HepG2 (cell line): ENCODE measurements around the gene KDM8. TPM values are rescaled to one million over a fixed set of nuclear protein-coding genes. Genes with fewer than 3 reads are reported as not detected.

ENCODE experiments used
- CCDC6 ChIP-seq: sonication (generic); formaldehyde crosslinking; IDR thresholded peaks from 2 replicates; pipeline ENCODE4 v1.8.1; 2022; ENCODE audit warnings: mild to moderate bottlenecking, missing genetic modification reagents, moderate library complexity
- DNMT1 ChIP-seq: sonication (generic); formaldehyde crosslinking; IDR thresholded peaks from 2 replicates; pipeline ENCODE4 v1.5.1; 2020; ENCODE audit warnings: mild to moderate bottlenecking, missing genetic modification reagents
- ESRRA ChIP-seq: sonication (generic); formaldehyde crosslinking; IDR thresholded peaks from 2 replicates; pipeline ENCODE4 v1.5.1; 2020; ENCODE audit warnings: mild to moderate bottlenecking, low read depth, missing genetic modification reagents
- GABPB1 ChIP-seq: IDR thresholded peaks from 2 replicates; pipeline ENCODE4 v1.6.1; 2016; ENCODE audit warnings: mild to moderate bottlenecking, missing genetic modification reagents, moderate library complexity, missing compliant biosample characterization
- HDAC1 ChIP-seq: sonication (generic); formaldehyde crosslinking; IDR thresholded peaks from 2 replicates; pipeline ENCODE4 v1.5.1; 2020; ENCODE audit warnings: mild to moderate bottlenecking, missing genetic modification reagents
- HNRNPK ChIP-seq: fragments of 200-400 bp; formaldehyde crosslinking; IDR thresholded peaks from 2 replicates; pipeline ENCODE4 v1.6.1; 2018; ENCODE audit warnings: low read length, low read depth, moderate library complexity, mild to moderate bottlenecking; ENCODE audit not compliant: poor library complexity, severe bottlenecking
- HNRNPLL ChIP-seq: fragments of 200-400 bp; formaldehyde crosslinking; IDR thresholded peaks from 2 replicates; pipeline ENCODE4 v1.6.1; 2017; ENCODE audit warnings: mild to moderate bottlenecking, low read depth, low read length; ENCODE audit not compliant: poor library complexity, severe bottlenecking
- MAFK ChIP-seq, 2 experiments: IDR thresholded peaks in 1 of 2; conservative IDR thresholded peaks in 1 of 2; 2 replicates each; pipeline ENCODE4 v1.6.1; 2011; ENCODE audit warnings: improper control_type of control experiment in 2 of 2, low read length in 2 of 2
- NFYB ChIP-seq: sonication (generic); formaldehyde crosslinking; IDR thresholded peaks from 2 replicates; pipeline ENCODE4 v1.4.0; 2020; ENCODE audit warnings: missing genetic modification reagents
- PHF21A ChIP-seq: sonication (generic); formaldehyde crosslinking; IDR thresholded peaks from 2 replicates; pipeline ENCODE4 v1.5.0; 2020; ENCODE audit warnings: mild to moderate bottlenecking, missing genetic modification reagents
- RBFOX2 ChIP-seq: fragments of 200-400 bp; formaldehyde crosslinking; IDR thresholded peaks from 2 replicates; pipeline ENCODE4 v1.6.1; 2017; ENCODE audit warnings: low read depth, mild to moderate bottlenecking, low read length
- SMAD1 ChIP-seq: sonication (generic); formaldehyde crosslinking; IDR thresholded peaks from 2 replicates; pipeline ENCODE4 v1.4.0; 2020; ENCODE audit warnings: missing genetic modification reagents, low read depth, mild to moderate bottlenecking, borderline replicate concordance
- TFDP2 ChIP-seq: sonication (generic); formaldehyde crosslinking; IDR thresholded peaks from 2 replicates; pipeline ENCODE4 v1.4.0; 2020; ENCODE audit warnings: missing genetic modification reagents
- THAP8 ChIP-seq: sonication (generic); formaldehyde crosslinking; IDR thresholded peaks from 2 replicates; pipeline ENCODE4 v1.5.1; 2020; ENCODE audit warnings: missing genetic modification reagents, mild to moderate bottlenecking, borderline replicate concordance
- ZNF280B ChIP-seq: sonication (generic); formaldehyde crosslinking; IDR thresholded peaks from 2 replicates; pipeline ENCODE4 v1.5.0; 2020; ENCODE audit warnings: missing genetic modification reagents, mild to moderate bottlenecking, borderline replicate concordance
- ZNF333 ChIP-seq: sonication (generic); formaldehyde crosslinking; IDR thresholded peaks from 2 replicates; pipeline ENCODE4 v1.4.0; 2020; ENCODE audit warnings: mild to moderate bottlenecking, missing genetic modification reagents, borderline replicate concordance
- ZNF543 ChIP-seq: sonication (generic); formaldehyde crosslinking; IDR thresholded peaks from 2 replicates; pipeline ENCODE4 v1.4.0; 2020; ENCODE audit warnings: mild to moderate bottlenecking, missing genetic modification reagents
- ZNF562 ChIP-seq: sonication (generic); formaldehyde crosslinking; IDR thresholded peaks from 2 replicates; pipeline ENCODE4 v1.8.0; 2022; ENCODE audit warnings: missing genetic modification reagents, borderline replicate concordance
- ZNF580 ChIP-seq: IDR thresholded peaks from 2 replicates; pipeline ENCODE4 v1.6.1; 2016; ENCODE audit warnings: low read depth, borderline replicate concordance
- ZNF691 ChIP-seq: sonication (generic); formaldehyde crosslinking; IDR thresholded peaks from 2 replicates; pipeline ENCODE4 v1.4.0; 2020; ENCODE audit warnings: missing genetic modification reagents, low read depth, mild to moderate bottlenecking, borderline replicate concordance
- ZNF703 ChIP-seq: sonication (generic); formaldehyde crosslinking; IDR thresholded peaks from 2 replicates; pipeline ENCODE4 v1.5.1; 2020; ENCODE audit warnings: missing genetic modification reagents, mild to moderate bottlenecking, moderate library complexity, borderline replicate concordance
- ZNF737 ChIP-seq: sonication (generic); formaldehyde crosslinking; IDR thresholded peaks from 2 replicates; pipeline ENCODE4 v1.5.0; 2020; ENCODE audit warnings: missing genetic modification reagents, mild to moderate bottlenecking, borderline replicate concordance
- ZNF773 ChIP-seq: sonication (generic); formaldehyde crosslinking; IDR thresholded peaks from 2 replicates; pipeline ENCODE4 v1.4.0; 2020; ENCODE audit warnings: missing genetic modification reagents, borderline replicate concordance
- ZNF792 ChIP-seq: IDR thresholded peaks from 2 replicates; pipeline ENCODE4 v1.6.1; 2016
- ZSCAN30 ChIP-seq: sonication (generic); formaldehyde crosslinking; IDR thresholded peaks from 2 replicates; pipeline ENCODE4 v1.5.0; 2020; ENCODE audit warnings: mild to moderate bottlenecking, missing genetic modification reagents
- polyA plus RNA-seq, 8 experiments: library from polyadenylated mRNA; depleted of rRNA in 3 of 8; stranded (reverse) in 7 of 8; unstranded in 1 of 8; fragments of >200 nt; fragmentation: Illumina TruSeq in 4 of 8; extraction: Trizol in 4 of 8; gene quantifications; 2 replicates each; pipeline versions ENCODE4 v1.2.1 to v1.2.3, GENCODE V29; 2011 to 2016; ENCODE audit warnings: low read depth in 4 of 8, missing spikeins in 1 of 8, mixed read lengths in 1 of 8; ENCODE audit not compliant: insufficient read depth in 1 of 8
- total RNA-seq, 5 experiments: library from RNA; depleted of rRNA; stranded (reverse); fragments of >200 nt; fragmentation: Illumina TruSeq; extraction: Trizol; gene quantifications; 2 replicates each; pipeline ENCODE4 v1.2.3, GENCODE V29; 2016; ENCODE audit warnings: low read depth in 1 of 5

KDM8 gene
- total and polyA plus RNA-seq, 2 of the 13 experiments (the other 11 are each of a cell fraction or from before 2014, with no cell fraction given) = 3.3 to 8.6 TPM

GRCh38 chr16:27214084-27214961 lies 11.0 kb downstream of the KDM8 start (continued):
- TF ChIP-seq RBFOX2 = no peak
- TF ChIP-seq ZNF691 (CRISPR knock-in tag) = 0 out of 2 replicates have a peak, but pooled peaks have one; percentile 14
- TF ChIP-seq ZNF562 = no peak
- TF ChIP-seq MAFK (conservative IDR thresholded peaks at IDR 0.05 in 1 of 2, IDR thresholded peaks at IDR 0.05 in 1 of 2; ENCODE audit: low read length in 2 of 2) = no peak
- peak; percentile 90; the same call in 1 of the 2 replicates for TF ChIP-seq PHF21A
- TF ChIP-seq HNRNPK = no peak
- no peak for TF ChIP-seq GABPB1 (CRISPR knock-in tag)
- no peak for TF ChIP-seq ZNF333 (CRISPR knock-in tag)
- no peak for TF ChIP-seq THAP8
- TF ChIP-seq ZNF580 (CRISPR knock-in tag) = peak; percentile 61; the same call in 1 of the 2 replicates
- no peak for TF ChIP-seq ZNF280B (CRISPR knock-in tag)
- TF ChIP-seq ZNF773 (CRISPR knock-in tag) = no peak
- TF ChIP-seq ZSCAN30 (CRISPR knock-in tag) = no peak
- no peak for TF ChIP-seq ZNF737 (CRISPR knock-in tag)
- no peak for TF ChIP-seq CCDC6 (CRISPR knock-in tag)
- TF ChIP-seq SMAD1 (CRISPR knock-in tag) = peak; percentile 34; the same call in 1 of the 2 replicates
- TF ChIP-seq ZNF543 (CRISPR knock-in tag) = 0 out of 2 replicates have a peak, but pooled peaks have one; percentile 55
- TF ChIP-seq HNRNPLL = no peak
- TF ChIP-seq ZNF792 (CRISPR knock-in tag) = 0 out of 2 replicates have a peak, but pooled peaks have one; percentile 55
- TF ChIP-seq TFDP2 (CRISPR knock-in tag) = 0 out of 2 replicates have a peak, but pooled peaks have one; percentile 26
- no peak for TF ChIP-seq NFYB (CRISPR knock-in tag)
- TF ChIP-seq HDAC1 = peak; percentile 70
- TF ChIP-seq ESRRA (CRISPR knock-in tag) = no peak
- 0 out of 2 replicates have a peak, but pooled peaks have one; percentile 53 for TF ChIP-seq DNMT1 (CRISPR knock-in tag)
- no peak for TF ChIP-seq ZNF703
